ENCODE measurements around the gene NELFA.

The NELFA gene

GRCh38 chr4:1961563-1961962 lies 47.2 kb downstream of the NELFA start:
- DNase-seq = no peak

GRCh38 chr4:1961038-1961437 lies 47.7 kb downstream of the NELFA start:
- no peak for DNase-seq

GRCh38 chr4:1960170-1960825 lies 48.5 kb downstream of the NELFA start:
- DNase-seq = no peak

GRCh38 chr4:1959104-1959384 lies 49.7 kb downstream of the NELFA start:
- no peak for DNase-seq

GRCh38 chr4:1958276-1959103 lies 50.3 kb downstream of the NELFA start:
- no peak for DNase-seq

- DNase-seq = no peak
Observed at GRCh38 chr4:1956631-1957030, 52.1 kb downstream of the NELFA start.

- no peak for DNase-seq
Observed at GRCh38 chr4:1953335-1953734, 55.4 kb downstream of the NELFA start.

- no peak for DNase-seq
Observed at GRCh38 chr4:1952719-1953118, 56.1 kb downstream of the NELFA start.

- DNase-seq = no peak
Observed at GRCh38 chr4:1952058-1952700, 56.6 kb downstream of the NELFA start.

GRCh38 chr4:1950369-1950768 lies 58.4 kb downstream of the NELFA start:
- DNase-seq = no peak

- DNase-seq = no peak
Observed at GRCh38 chr4:1948892-1949436, 59.8 kb downstream of the NELFA start.

- DNase-seq = no peak
Observed at GRCh38 chr4:1948232-1948631, 60.5 kb downstream of the NELFA start.

- no peak for DNase-seq
Observed at GRCh38 chr4:1945912-1946311, 62.9 kb downstream of the NELFA start.

GRCh38 chr4:1945124-1945895 lies 63.5 kb downstream of the NELFA start:
- no peak for DNase-seq

- no peak for DNase-seq
Observed at GRCh38 chr4:1943928-1944327, 64.8 kb downstream of the NELFA start.

GRCh38 chr4:1940566-1940965 lies 68.2 kb downstream of the NELFA start:
- DNase-seq = no peak

GRCh38 chr4:1939664-1940509 lies 68.9 kb downstream of the NELFA start:
- no peak for DNase-seq

- no peak for DNase-seq
Observed at GRCh38 chr4:1938027-1938426, 70.7 kb downstream of the NELFA start.

GRCh38 chr4:1937550-1937949 lies 71.2 kb downstream of the NELFA start:
- no peak for DNase-seq

GRCh38 chr4:1933700-1934099 lies 75.1 kb downstream of the NELFA start:
- no peak for DNase-seq

- no peak for DNase-seq
Observed at GRCh38 chr4:1932736-1933135, 76.0 kb downstream of the NELFA start.
